GM23338 (cell line): ENCODE measurements around the gene TARP.

Source experiments
- ATAC-seq: fragments of 200-7000 bp; cut with Tn5 transposase; 3 replicates; pipeline ENCODE4 v1.9.1; 2020
- DNase-seq: peaks from one replicate; pipeline ENCODE4 v3.0.0-alpha.2; 2015; ENCODE audit warnings: low spot score
- H2AFZ ChIP-seq: fragments of 200-600 bp; sonication (generic); 2 replicates; pipeline ENCODE4 v1.8.0; 2016; ENCODE audit warnings: antibody characterized with exemption, mild to moderate bottlenecking, moderate library complexity
- H3F3A ChIP-seq: fragments of 200-600 bp; sonication (generic); replicated peaks from 2 replicates; pipeline ENCODE4 v1.8.0; 2017; ENCODE audit warnings: antibody characterized with exemption, mixed run types, low read depth
- H3K27ac ChIP-seq: fragments of 200-600 bp; sonication (generic); 2 replicates; pipeline ENCODE4 v1.6.1; 2016; ENCODE audit warnings: low read depth
- H3K27me3 ChIP-seq: fragments of 200-600 bp; sonication (generic); 2 replicates; pipeline ENCODE4 v1.8.0; 2016; ENCODE audit warnings: mild to moderate bottlenecking, mixed run types, moderate library complexity; ENCODE audit not compliant: insufficient read depth
- H3K36me3 ChIP-seq: fragments of 200-600 bp; sonication (generic); 2 replicates; pipeline ENCODE4 v1.8.0; 2016; ENCODE audit warnings: mild to moderate bottlenecking; ENCODE audit not compliant: insufficient read depth
- H3K4me1 ChIP-seq: fragments of 200-600 bp; sonication (generic); 2 replicates; pipeline ENCODE4 v1.8.0; 2016; ENCODE audit warnings: mild to moderate bottlenecking, moderate library complexity; ENCODE audit not compliant: insufficient read depth
- H3K4me2 ChIP-seq: fragments of 200-600 bp; sonication (generic); 2 replicates; pipeline ENCODE4 v1.7.1; 2017; ENCODE audit warnings: mixed run types
- H3K4me3 ChIP-seq: fragments of 200-600 bp; sonication (generic); 2 replicates; pipeline ENCODE4 v1.6.1; 2016; ENCODE audit warnings: mixed run types
- H3K79me2 ChIP-seq: fragments of 200-600 bp; sonication (generic); replicated peaks from 2 replicates; pipeline ENCODE4 v1.8.0; 2017; ENCODE audit warnings: mild to moderate bottlenecking; ENCODE audit not compliant: insufficient read depth
- H3K9me2 ChIP-seq: fragments of 200-600 bp; sonication (generic); 2 replicates; pipeline ENCODE4 v1.8.0; 2017; ENCODE audit not compliant: insufficient read depth
- H4K20me1 ChIP-seq: fragments of 200-600 bp; sonication (generic); replicated peaks from 2 replicates; pipeline ENCODE4 v1.8.0; 2017; ENCODE audit warnings: mild to moderate bottlenecking; ENCODE audit not compliant: insufficient read depth
- H3K27ac Mint-ChIP-seq: 2 replicates; pipeline ENCODE4 v1.8.0; 2020; ENCODE audit warnings: inconsistent platforms, mild to moderate bottlenecking, moderate library complexity, mixed read lengths
- H3K27me3 Mint-ChIP-seq: 3 replicates; pipeline ENCODE4 v1.8.0; 2022; ENCODE audit warnings: low read depth, mild to moderate bottlenecking, moderate library complexity, mixed read lengths, inconsistent platforms; ENCODE audit not compliant: insufficient read depth, poor library complexity
- H3K36me3 Mint-ChIP-seq: 3 replicates; pipeline ENCODE4 v1.8.0; 2021; ENCODE audit warnings: low read depth, mild to moderate bottlenecking, inconsistent platforms, moderate library complexity, mixed read lengths
- H3K4me1 Mint-ChIP-seq: 3 replicates; pipeline ENCODE4 v1.8.0; 2020; ENCODE audit warnings: mild to moderate bottlenecking, inconsistent platforms, mixed read lengths
- H3K4me3 Mint-ChIP-seq: 3 replicates; pipeline ENCODE4 v1.8.0; 2021; ENCODE audit warnings: moderate library complexity, mild to moderate bottlenecking, inconsistent platforms, mixed read lengths
- H3K9me3 Mint-ChIP-seq: 3 replicates; pipeline ENCODE4 v1.8.0; 2020; ENCODE audit warnings: moderate library complexity, mild to moderate bottlenecking, inconsistent platforms, mixed read lengths
- EZH2 ChIP-seq: fragments of 200-600 bp; sonication (generic); IDR thresholded peaks from one replicate; pipeline ENCODE4 v1.8.0; 2017; ENCODE audit warnings: antibody characterized with exemption, mild to moderate bottlenecking, low read depth; ENCODE audit not compliant: unreplicated experiment
- JUNB ChIP-seq: IDR thresholded peaks from one replicate; pipeline ENCODE4 v1.6.1; 2016; ENCODE audit warnings: antibody characterized with exemption; ENCODE audit not compliant: unreplicated experiment
- NANOG ChIP-seq: IDR thresholded peaks from 2 replicates; pipeline ENCODE4 v1.6.1; 2016; ENCODE audit warnings: antibody characterized with exemption, borderline replicate concordance
- STAT1 ChIP-seq: IDR thresholded peaks from one replicate; pipeline ENCODE4 v1.6.1; 2016; ENCODE audit warnings: antibody characterized with exemption; ENCODE audit not compliant: unreplicated experiment
- ZNF331 ChIP-seq: fragments of 250-450 bp; sonication (Bioruptor Pico); IDR thresholded peaks from 2 replicates; pipeline ENCODE4 v1.5.0; 2020; ENCODE audit warnings: low read depth, mild to moderate bottlenecking, moderate library complexity
- TF ChIP-seq, protein P1 (sequence below): IDR thresholded peaks from one replicate; pipeline ENCODE4 v1.6.1; 2018; ENCODE audit warnings: antibody characterized with exemption; ENCODE audit not compliant: unreplicated experiment
- TF ChIP-seq, protein P2 (sequence below), 2 experiments: fragments of 200-600 bp in 1 of 2; sonication (generic) in 1 of 2; conservative IDR thresholded peaks; 2 replicates each; pipeline versions ENCODE4 v1.5.1 to v1.6.1; 2016 to 2017; ENCODE audit warnings: antibody characterized with exemption in 2 of 2, low read depth in 2 of 2, mild to moderate bottlenecking in 2 of 2, moderate library complexity in 1 of 2
- TF ChIP-seq, protein P3 (sequence below): IDR thresholded peaks from 2 replicates; pipeline ENCODE4 v1.6.1; 2016; ENCODE audit warnings: antibody characterized with exemption

Gene TARP

DNA sequence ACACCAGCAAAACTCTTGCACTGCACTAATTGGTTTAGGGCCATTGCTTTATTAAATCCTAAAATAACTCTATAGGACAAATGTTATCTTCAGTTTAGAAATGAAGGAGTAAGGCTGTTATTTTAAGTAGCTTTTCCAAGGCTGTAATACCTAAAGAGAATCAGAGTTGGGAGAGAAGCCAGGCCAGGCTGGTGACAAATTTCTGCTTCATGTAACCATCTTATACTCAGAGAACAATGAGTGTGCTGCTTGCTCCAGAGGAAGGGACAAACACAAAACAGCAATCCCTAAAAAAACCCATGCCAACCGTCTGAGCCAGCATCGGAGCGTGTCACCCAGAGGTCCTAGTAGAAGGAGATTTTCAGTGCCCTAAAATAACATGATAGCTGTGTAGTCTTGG is 49.7 kb upstream of the TARP start (continued):
- TF ChIP-seq, protein P1, sequence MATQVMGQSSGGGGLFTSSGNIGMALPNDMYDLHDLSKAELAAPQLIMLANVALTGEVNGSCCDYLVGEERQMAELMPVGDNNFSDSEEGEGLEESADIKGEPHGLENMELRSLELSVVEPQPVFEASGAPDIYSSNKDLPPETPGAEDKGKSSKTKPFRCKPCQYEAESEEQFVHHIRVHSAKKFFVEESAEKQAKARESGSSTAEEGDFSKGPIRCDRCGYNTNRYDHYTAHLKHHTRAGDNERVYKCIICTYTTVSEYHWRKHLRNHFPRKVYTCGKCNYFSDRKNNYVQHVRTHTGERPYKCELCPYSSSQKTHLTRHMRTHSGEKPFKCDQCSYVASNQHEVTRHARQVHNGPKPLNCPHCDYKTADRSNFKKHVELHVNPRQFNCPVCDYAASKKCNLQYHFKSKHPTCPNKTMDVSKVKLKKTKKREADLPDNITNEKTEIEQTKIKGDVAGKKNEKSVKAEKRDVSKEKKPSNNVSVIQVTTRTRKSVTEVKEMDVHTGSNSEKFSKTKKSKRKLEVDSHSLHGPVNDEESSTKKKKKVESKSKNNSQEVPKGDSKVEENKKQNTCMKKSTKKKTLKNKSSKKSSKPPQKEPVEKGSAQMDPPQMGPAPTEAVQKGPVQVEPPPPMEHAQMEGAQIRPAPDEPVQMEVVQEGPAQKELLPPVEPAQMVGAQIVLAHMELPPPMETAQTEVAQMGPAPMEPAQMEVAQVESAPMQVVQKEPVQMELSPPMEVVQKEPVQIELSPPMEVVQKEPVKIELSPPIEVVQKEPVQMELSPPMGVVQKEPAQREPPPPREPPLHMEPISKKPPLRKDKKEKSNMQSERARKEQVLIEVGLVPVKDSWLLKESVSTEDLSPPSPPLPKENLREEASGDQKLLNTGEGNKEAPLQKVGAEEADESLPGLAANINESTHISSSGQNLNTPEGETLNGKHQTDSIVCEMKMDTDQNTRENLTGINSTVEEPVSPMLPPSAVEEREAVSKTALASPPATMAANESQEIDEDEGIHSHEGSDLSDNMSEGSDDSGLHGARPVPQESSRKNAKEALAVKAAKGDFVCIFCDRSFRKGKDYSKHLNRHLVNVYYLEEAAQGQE: no peak
- TF ChIP-seq, protein P2, sequence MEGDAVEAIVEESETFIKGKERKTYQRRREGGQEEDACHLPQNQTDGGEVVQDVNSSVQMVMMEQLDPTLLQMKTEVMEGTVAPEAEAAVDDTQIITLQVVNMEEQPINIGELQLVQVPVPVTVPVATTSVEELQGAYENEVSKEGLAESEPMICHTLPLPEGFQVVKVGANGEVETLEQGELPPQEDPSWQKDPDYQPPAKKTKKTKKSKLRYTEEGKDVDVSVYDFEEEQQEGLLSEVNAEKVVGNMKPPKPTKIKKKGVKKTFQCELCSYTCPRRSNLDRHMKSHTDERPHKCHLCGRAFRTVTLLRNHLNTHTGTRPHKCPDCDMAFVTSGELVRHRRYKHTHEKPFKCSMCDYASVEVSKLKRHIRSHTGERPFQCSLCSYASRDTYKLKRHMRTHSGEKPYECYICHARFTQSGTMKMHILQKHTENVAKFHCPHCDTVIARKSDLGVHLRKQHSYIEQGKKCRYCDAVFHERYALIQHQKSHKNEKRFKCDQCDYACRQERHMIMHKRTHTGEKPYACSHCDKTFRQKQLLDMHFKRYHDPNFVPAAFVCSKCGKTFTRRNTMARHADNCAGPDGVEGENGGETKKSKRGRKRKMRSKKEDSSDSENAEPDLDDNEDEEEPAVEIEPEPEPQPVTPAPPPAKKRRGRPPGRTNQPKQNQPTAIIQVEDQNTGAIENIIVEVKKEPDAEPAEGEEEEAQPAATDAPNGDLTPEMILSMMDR (conservative IDR thresholded peaks at IDR 0.05; ENCODE audit: low read depth in 2 of 2): no peak
- TF ChIP-seq NANOG: no peak
- TF ChIP-seq, protein P3, sequence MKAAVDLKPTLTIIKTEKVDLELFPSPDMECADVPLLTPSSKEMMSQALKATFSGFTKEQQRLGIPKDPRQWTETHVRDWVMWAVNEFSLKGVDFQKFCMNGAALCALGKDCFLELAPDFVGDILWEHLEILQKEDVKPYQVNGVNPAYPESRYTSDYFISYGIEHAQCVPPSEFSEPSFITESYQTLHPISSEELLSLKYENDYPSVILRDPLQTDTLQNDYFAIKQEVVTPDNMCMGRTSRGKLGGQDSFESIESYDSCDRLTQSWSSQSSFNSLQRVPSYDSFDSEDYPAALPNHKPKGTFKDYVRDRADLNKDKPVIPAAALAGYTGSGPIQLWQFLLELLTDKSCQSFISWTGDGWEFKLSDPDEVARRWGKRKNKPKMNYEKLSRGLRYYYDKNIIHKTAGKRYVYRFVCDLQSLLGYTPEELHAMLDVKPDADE: no peak
- no peak for TF ChIP-seq STAT1

DNA sequence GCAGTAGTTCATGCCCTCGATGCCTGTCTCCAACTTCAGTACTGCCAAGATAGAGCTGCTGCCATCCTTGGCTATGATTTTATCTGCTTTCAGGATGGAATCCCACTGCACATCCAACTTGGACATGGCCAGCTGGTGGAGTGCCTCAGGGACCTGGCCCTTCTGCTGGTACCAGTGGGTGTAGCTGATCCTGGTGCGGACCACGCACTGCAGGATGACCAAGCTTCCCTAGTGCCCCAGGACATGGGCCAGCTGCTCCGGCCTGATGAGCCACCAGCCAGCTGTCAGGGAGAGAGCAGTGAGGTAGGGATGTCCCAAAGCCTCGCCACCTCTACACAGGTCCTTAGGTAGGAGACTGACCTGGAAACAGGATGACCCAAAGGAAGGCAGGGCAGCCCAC is 49.0 kb upstream of the TARP start:
- Histone ChIP-seq H3K27ac (no peak overlapping the region), H2AFZ (no peak overlapping the region)
- H3K36me3 Mint-ChIP-seq: no peaks in the 10 kb centered on the region

More for the DNA sequence above, 49.0 kb upstream of the TARP start:
- ATAC-seq (no peak), DNase-seq (no peak)
- peaks cover 21% of the 10 kb centered on the region for H3K4me1 ChIP-seq
- no peak overlapping the region for H3K4me2 ChIP-seq
- Mint-ChIP-seq H3K4me1 (peaks cover 26% of the 10 kb centered on the region), H3K27ac (no peak overlapping the region), H3K9me3 (no peaks in the 10 kb centered on the region), H3K4me3 (no peak overlapping the region), H3K27me3 (no peaks in the 10 kb centered on the region)
- no peak for TF ChIP-seq EZH2
- TF ChIP-seq, protein P1: no peak
- TF ChIP-seq NANOG: no peak
- TF ChIP-seq, protein P3: no peak
- TF ChIP-seq ZNF331 (CRISPR knock-in tag): no peak
- TF ChIP-seq, protein P2 (conservative IDR thresholded peaks at IDR 0.05; ENCODE audit: low read depth in 2 of 2): no peak
- no peak for TF ChIP-seq JUNB
- no peak for TF ChIP-seq STAT1
- no peaks in the 10 kb centered on the region for H3K27me3 ChIP-seq
- H3K79me2 ChIP-seq: no peaks in the 10 kb centered on the region
- H4K20me1 ChIP-seq: no peaks in the 10 kb centered on the region
- no peaks in the 10 kb centered on the region for H3K36me3 ChIP-seq
- no peak overlapping the region for H3K4me3 ChIP-seq
- H3K9me2 ChIP-seq: no peaks in the 10 kb centered on the region; the same call in none of the 2 replicates
- no peaks in the 10 kb centered on the region for H3F3A ChIP-seq
